H1 (cell line): ENCODE results near the gene ITPR1. TPM values are rescaled to one million over a fixed set of nuclear protein-coding genes. Genes with fewer than 3 reads are reported as not detected.

ENCODE experiments used
- CTCF ChIA-PET: fragments of 300-600 bp; sonication (Branson Sonifier 250); formaldehyde crosslinking; loops from one replicate; lab custom pipeline; 2021; ENCODE audit not compliant: partially characterized antibody; lab: Charles Lee
- POLR2A ChIA-PET: fragments of 300-600 bp; sonication (Branson Sonifier 250); formaldehyde crosslinking; loops from one replicate; lab custom pipeline; 2021; ENCODE audit warnings: inconsistent platforms; ENCODE audit not compliant: partially characterized antibody; lab: Charles Lee
- DNase-seq, 2 experiments: peaks; one replicate each; pipeline versions ENCODE4 v3.0.0 to v3.0.0-alpha.2; 2010 to 2022; ENCODE audit warnings: low spot score in 2 of 2, low read depth in 1 of 2, mixed read lengths in 1 of 2
- FAIRE-seq: peaks from 2 replicates; lab custom pipeline; 2011; peaks lifted over from hg19 to GRCh38; lab: Jason Lieb, UNC
- H2AFZ ChIP-seq: 2 replicates; pipeline ENCODE4 v1.8.1; 2012; ENCODE audit warnings: low read length, inconsistent platforms
- H2AK5ac ChIP-seq: 2 replicates; pipeline ENCODE4 v1.6.1; 2013; ENCODE audit warnings: low read depth, low read length
- H2BK120ac ChIP-seq: replicated peaks from 2 replicates; pipeline ENCODE3; 2013; ENCODE audit warnings: low read depth, low read length, inconsistent platforms
- H2BK12ac ChIP-seq: 2 replicates; pipeline ENCODE4 v1.6.1; 2013; ENCODE audit warnings: low read depth, low read length
- H2BK15ac ChIP-seq: 2 replicates; pipeline ENCODE4 v1.6.1; 2013; ENCODE audit warnings: low read length
- H2BK20ac ChIP-seq: 2 replicates; pipeline ENCODE4 v1.6.1; 2013; ENCODE audit warnings: low read length
- H2BK5ac ChIP-seq: 2 replicates; pipeline ENCODE4 v1.6.1; 2013; ENCODE audit warnings: low read depth, low read length
- H3K14ac ChIP-seq: 2 replicates; pipeline ENCODE4 v1.6.1; 2013; ENCODE audit warnings: inconsistent platforms; ENCODE audit not compliant: insufficient read length
- H3K18ac ChIP-seq: 2 replicates; pipeline ENCODE4 v1.6.1; 2013; ENCODE audit warnings: low read length; ENCODE audit errors: extremely low read depth
- H3K23ac ChIP-seq: 2 replicates; pipeline ENCODE4 v1.6.1; 2013; ENCODE audit warnings: inconsistent platforms; ENCODE audit not compliant: insufficient read length
- H3K23me2 ChIP-seq: 2 replicates; pipeline ENCODE4 v1.6.1; 2013; ENCODE audit warnings: low read depth, low read length
- H3K27ac ChIP-seq: 2 replicates; pipeline ENCODE4 v1.6.1; 2011; ENCODE audit warnings: low read depth, low read length, inconsistent platforms
- H3K27me3 ChIP-seq, 4 experiments: replicated peaks in 1 of 4; 1 replicate in 1 of 4; 2 replicates in 3 of 4; pipeline versions ENCODE4 v1.6.1 to v1.8.1; 2011 to 2013; ENCODE audit warnings: low read length in 3 of 4, mild to moderate bottlenecking in 3 of 4, inconsistent platforms in 2 of 4, mixed read lengths in 2 of 4, moderate library complexity in 1 of 4; ENCODE audit not compliant: control insufficient read depth in 3 of 4, insufficient read depth in 3 of 4; ENCODE audit errors: extremely low read depth in 1 of 4
- H3K36me3 ChIP-seq, 4 experiments: 2 replicates each; pipeline versions ENCODE4 v1.6.1 to v1.8.1; 2011 to 2013; ENCODE audit warnings: mild to moderate bottlenecking in 4 of 4, low read length in 3 of 4, moderate library complexity in 2 of 4, control low read depth in 1 of 4, inconsistent platforms in 1 of 4; ENCODE audit not compliant: insufficient read depth in 4 of 4, control insufficient read depth in 2 of 4
- H3K4ac ChIP-seq: replicated peaks from 2 replicates; pipeline ENCODE3; 2013; ENCODE audit warnings: low read length, low read depth, mixed read lengths, inconsistent platforms; ENCODE audit not compliant: insufficient read length
- H3K4me1 ChIP-seq, 4 experiments: replicated peaks in 1 of 4; 1 replicate in 1 of 4; 2 replicates in 3 of 4; pipeline versions ENCODE4 v1.6.1 to v1.8.1; 2011 to 2013; ENCODE audit warnings: low read length in 3 of 4, inconsistent platforms in 2 of 4, mixed read lengths in 1 of 4; ENCODE audit not compliant: insufficient read depth in 4 of 4, control insufficient read depth in 3 of 4
- H3K4me2 ChIP-seq, 2 experiments: 2 replicates each; pipeline versions ENCODE4 v1.6.1 to v1.8.1; 2011 to 2013; ENCODE audit warnings: low read depth in 2 of 2, low read length in 2 of 2, control low read depth in 1 of 2, inconsistent platforms in 1 of 2, mild to moderate bottlenecking in 1 of 2; ENCODE audit not compliant: insufficient read depth in 1 of 2
- H3K4me3 ChIP-seq, 4 experiments: fragments of 200-600, 300-600 bp in 1 of 4; sonication (generic), shearing (Covaris generic), sonication (Bioruptor Twin) in 1 of 4; 2 replicates each; pipeline versions ENCODE4 v1.5.1 to v1.8.1; 2011 to 2016; ENCODE audit warnings: low read length in 4 of 4, low read depth in 3 of 4, control low read depth in 2 of 4, inconsistent platforms in 2 of 4, mild to moderate bottlenecking in 2 of 4, mixed read lengths in 1 of 4, moderate library complexity in 1 of 4; ENCODE audit not compliant: insufficient read depth in 2 of 4; ENCODE audit errors: extremely low read depth in 1 of 4
- H3K56ac ChIP-seq: replicated peaks from 2 replicates; pipeline ENCODE3; 2013; ENCODE audit warnings: low read depth, mild to moderate bottlenecking, mixed read lengths, low read length, inconsistent platforms; ENCODE audit not compliant: insufficient read length
- H3K79me1 ChIP-seq: 2 replicates; pipeline ENCODE4 v1.6.1; 2013; ENCODE audit warnings: low read depth, low read length, control low read depth
- H3K79me2 ChIP-seq, 2 experiments: 2 replicates each; pipeline versions ENCODE4 v1.6.1 to v1.8.1; 2012 to 2013; ENCODE audit warnings: low read length in 2 of 2, mild to moderate bottlenecking in 2 of 2, inconsistent platforms in 1 of 2; ENCODE audit not compliant: insufficient read depth in 2 of 2, control insufficient read depth in 1 of 2
- H3K9ac ChIP-seq, 4 experiments: replicated peaks in 1 of 4; 1 replicate in 1 of 4; 2 replicates in 3 of 4; pipeline versions ENCODE4 v1.6.1 to v1.8.1; 2011 to 2013; ENCODE audit warnings: low read depth in 3 of 4, low read length in 3 of 4, control low read depth in 2 of 4, mild to moderate bottlenecking in 2 of 4, moderate library complexity in 2 of 4, inconsistent platforms in 1 of 4; ENCODE audit errors: extremely low read depth in 1 of 4
- H3K9me3 ChIP-seq, 2 experiments: 2 replicates each; pipeline versions ENCODE4 v1.6.1 to v1.8.1; 2012 to 2013; ENCODE audit warnings: mild to moderate bottlenecking in 2 of 2, moderate library complexity in 2 of 2, control low read depth in 1 of 2, inconsistent platforms in 1 of 2, low read depth in 1 of 2, low read length in 1 of 2, mixed read lengths in 1 of 2; ENCODE audit not compliant: insufficient read depth in 2 of 2
- H4K20me1 ChIP-seq, 2 experiments: replicated peaks in 1 of 2; 2 replicates each; pipeline versions ENCODE3 to v1.8.1; 2011 to 2013; ENCODE audit warnings: inconsistent platforms in 2 of 2, low read length in 2 of 2, mild to moderate bottlenecking in 1 of 2; ENCODE audit not compliant: insufficient read depth in 2 of 2, control insufficient read depth in 1 of 2
- H4K5ac ChIP-seq: 2 replicates; pipeline ENCODE4 v1.6.1; 2013; ENCODE audit warnings: low read length, low read depth, mixed read lengths, inconsistent platforms; ENCODE audit not compliant: insufficient read length
- H4K8ac ChIP-seq: 2 replicates; pipeline ENCODE4 v1.8.0; 2013; ENCODE audit warnings: mild to moderate bottlenecking, moderate library complexity, low read length, inconsistent platforms; ENCODE audit not compliant: insufficient read depth; ENCODE audit errors: extremely low read depth
- H4K91ac ChIP-seq: replicated peaks from 2 replicates; pipeline ENCODE3; 2013; ENCODE audit warnings: low read length, mixed read lengths, inconsistent platforms; ENCODE audit not compliant: insufficient read length
- E2F6 ChIP-seq: IDR thresholded peaks from 2 replicates; pipeline ENCODE4 v1.6.1; 2012; ENCODE audit warnings: inconsistent platforms
- HDAC2 ChIP-seq, 2 experiments: fragments of 300-600 bp in 1 of 2; sonication (generic) in 1 of 2; IDR thresholded peaks; 2 replicates each; pipeline ENCODE4 v1.6.1; 2011 to 2012; ENCODE audit warnings: low read depth in 2 of 2, low read length in 2 of 2, mild to moderate bottlenecking in 2 of 2, moderate library complexity in 2 of 2, borderline replicate concordance in 1 of 2, inconsistent platforms in 1 of 2
- HDAC6 ChIP-seq: IDR thresholded peaks from one replicate; pipeline ENCODE4 v1.7.1; 2012; ENCODE audit warnings: low read depth, mild to moderate bottlenecking, inconsistent platforms, low read length, moderate library complexity
- JUND ChIP-seq: IDR thresholded peaks from 2 replicates; pipeline ENCODE4 v1.6.1; 2011; ENCODE audit warnings: mild to moderate bottlenecking, improper control_type of control experiment, low read length
- RAD21 ChIP-seq, 2 experiments: IDR thresholded peaks in 1 of 2; conservative IDR thresholded peaks in 1 of 2; 2 replicates each; pipeline ENCODE4 v1.6.1; 2011; ENCODE audit warnings: low read depth in 2 of 2, low read length in 2 of 2, improper control_type of control experiment in 1 of 2, inconsistent platforms in 1 of 2, mild to moderate bottlenecking in 1 of 2, moderate library complexity in 1 of 2
- RBBP5 ChIP-seq: IDR thresholded peaks from 2 replicates; pipeline ENCODE4 v1.7.1; 2012; ENCODE audit warnings: low read depth, mild to moderate bottlenecking, inconsistent platforms, low read length, moderate library complexity, borderline replicate concordance
- RFX5 ChIP-seq: IDR thresholded peaks from 2 replicates; pipeline ENCODE4 v1.6.1; 2011; ENCODE audit warnings: low read depth, low read length, improper control_type of control experiment, borderline replicate concordance
- SAP30 ChIP-seq: fragments of 300-600 bp; sonication (generic); IDR thresholded peaks from 2 replicates; pipeline ENCODE4 v1.7.1; 2012; ENCODE audit warnings: low read length, moderate library complexity, mild to moderate bottlenecking, inconsistent platforms; ENCODE audit not compliant: insufficient read depth, insufficient replicate concordance
- SIN3A ChIP-seq, 2 experiments: IDR thresholded peaks in 1 of 2; conservative IDR thresholded peaks in 1 of 2; 2 replicates each; pipeline ENCODE4 v1.6.1; 2011 to 2012; ENCODE audit warnings: low read length in 2 of 2, improper control_type of control experiment in 1 of 2, low read depth in 1 of 2, mild to moderate bottlenecking in 1 of 2
- TAF1 ChIP-seq: IDR thresholded peaks from 2 replicates; pipeline ENCODE4 v1.6.1; 2011; ENCODE audit warnings: mild to moderate bottlenecking, low read depth, low read length
- TCF12 ChIP-seq: IDR thresholded peaks from 2 replicates; pipeline ENCODE4 v1.6.1; 2011; ENCODE audit warnings: low read depth, mild to moderate bottlenecking, low read length
- TEAD4 ChIP-seq: IDR thresholded peaks from 2 replicates; pipeline ENCODE4 v1.6.1; 2012; ENCODE audit warnings: low read depth, low read length, inconsistent platforms, mixed read lengths
- YY1 ChIP-seq: IDR thresholded peaks from 2 replicates; pipeline ENCODE4 v1.6.1; 2011; ENCODE audit warnings: low read depth, mild to moderate bottlenecking, low read length
- WGBS, 2 experiments: shearing (Covaris generic) in 1 of 2; methylation state at CpG; one replicate each; pipeline versions ENCODE4 v1.1.6 to v1.1.7; 2013 to 2015; ENCODE audit warnings: low lambda C conversion rate in 2 of 2, mixed read lengths in 2 of 2, inconsistent platforms in 1 of 2, low coverage in 1 of 2, missing lambda C conversion rate in 1 of 2; ENCODE audit not compliant: insufficient replicate concordance in 2 of 2, insufficient coverage in 1 of 2, insufficient read length in 1 of 2; ENCODE audit errors: extremely low coverage in 1 of 2, missing lambda C conversion rate in 1 of 2; 5-methylcytosine and 5-hydroxymethylcytosine counted together
- polyA plus RNA-seq, 7 experiments: library from polyadenylated mRNA; depleted of rRNA in 3 of 7; stranded (reverse) in 5 of 7; unstranded in 2 of 7; fragments of >200 nt in 5 of 7; fragments of 200-250 nt in 2 of 7; gene quantifications; 1 replicate in 5 of 7; 2 replicates in 1 of 7; 4 replicates in 1 of 7; pipeline versions ENCODE4 v1.2.1 to v1.2.3, GENCODE V29; 2011 to 2013; ENCODE audit warnings: missing spikeins in 2 of 7, mixed read lengths in 2 of 7
- total RNA-seq: library from RNA; stranded (reverse); fragmentation: NEBNext Ultra II Directional; extraction: Animal tissue kit (Norgen Biotek cat#: 25700); gene quantifications from 2 replicates; pipeline ENCODE4 v1.2.1, GENCODE V29; 2021

ITPR1 gene
- total and polyA plus RNA-seq, 2 of the 8 experiments (the other 6 are each of a cell fraction or from before 2014, with no cell fraction given): 2.5 to 16.3 TPM

- ChIA-PET CTCF (interaction anchor here (1.9 to 3.1 kb wide), 2 partner anchors 22 to 31 kb away, joined by 8 to 10 read pairs; no protein-coding TSS in a partner anchor), POLR2A (interaction anchor here (0.6 kb wide), 1 partner anchor 458 kb away, joined by 3 read pairs; no protein-coding TSS in a partner anchor)
- no peak overlapping the region for H4K91ac ChIP-seq
- H2BK15ac ChIP-seq: no peak overlapping the region
- H2AK5ac ChIP-seq: no peak overlapping the region
- no peak overlapping the region for H2AFZ ChIP-seq
- DNase-seq: no peak
- H3K36me3 ChIP-seq: no peaks in the 10 kb centered on the region
- H3K9me3 ChIP-seq: no peaks in the 10 kb centered on the region
- H3K9ac ChIP-seq: no peak overlapping the region
- H3K18ac ChIP-seq: no peak overlapping the region
- no peak overlapping the region for H2BK12ac ChIP-seq
- H3K4me1 ChIP-seq: no peaks in the 10 kb centered on the region
- H3K27ac ChIP-seq: no peak overlapping the region
- FAIRE-seq: no peak
- H3K4me2 ChIP-seq: no peak overlapping the region
- H2BK120ac ChIP-seq: no peak overlapping the region
- no peak overlapping the region for H3K4ac ChIP-seq
- H3K79me2 ChIP-seq: no peaks in the 10 kb centered on the region
- H4K8ac ChIP-seq: no peak overlapping the region
- H3K23me2 ChIP-seq: no peaks in the 10 kb centered on the region
- H3K14ac ChIP-seq: no peak overlapping the region
- 93% methylated on average over 5 of the region's 5 CpGs; no CpG with 5 or more reads in 1 of the 2 experiments for WGBS, 2 experiments
- H4K20me1 ChIP-seq: no peaks in the 10 kb centered on the region
- no peak overlapping the region for H3K23ac ChIP-seq
- no peak overlapping the region for H2BK5ac ChIP-seq
- H3K4me3 ChIP-seq: no peak overlapping the region
- H3K56ac ChIP-seq: no peak overlapping the region
- no peaks in the 10 kb centered on the region for H3K27me3 ChIP-seq
- no peaks in the 10 kb centered on the region for H3K79me1 ChIP-seq
- no peak overlapping the region for H4K5ac ChIP-seq
- no peak overlapping the region for H2BK20ac ChIP-seq
- TF ChIP-seq TCF12 (no peak), E2F6 (no peak), TAF1 (no peak), HDAC2 (IDR thresholded peaks at IDR 0.05; ENCODE audit: borderline replicate concordance in 1 of 2, low read depth in 2 of 2, low read length in 2 of 2) (no peak), RBBP5 (no peak), JUND (no peak), RFX5 (no peak), TEAD4 (no peak), RAD21 (IDR thresholded peaks at IDR 0.05 in 1 of 2, conservative IDR thresholded peaks at IDR 0.05 in 1 of 2; ENCODE audit: low read depth in 2 of 2, low read length in 2 of 2) (no peak), YY1 (no peak), SAP30 (no peak), HDAC6 (no peak), SIN3A (conservative IDR thresholded peaks at IDR 0.05 in 1 of 2, IDR thresholded peaks at IDR 0.05 in 1 of 2; ENCODE audit: low read depth in 1 of 2, low read length in 2 of 2) (no peak)
Measured at GRCh38 chr3:4742359-4742758, 249.2 kb downstream of the ITPR1 start.
